Activated gamma-delta T cell treated with Interleukin-2 at 50 U/mL for 16 hours (primary cell): Measurements from ENCODE around the gene CHSY3.

ENCODE experiments used
- DNase-seq: peaks from one replicate; pipeline ENCODE4 v3.0.0-alpha.2; 2020

Gene CHSY3

GRCh38 chr5:130032807-130033206 is 128.5 kb downstream of the CHSY3 start:
- DNase-seq: no peak

GRCh38 chr5:130034566-130035210 is 130.4 kb downstream of the CHSY3 start:
- DNase-seq: no peak

- no peak for DNase-seq
Observed at GRCh38 chr5:130035388-130035787, 131.1 kb downstream of the CHSY3 start.

GRCh38 chr5:130037905-130038304 is 133.6 kb downstream of the CHSY3 start:
- no peak for DNase-seq

- no peak for DNase-seq
Observed at GRCh38 chr5:130043834-130044233, 139.6 kb downstream of the CHSY3 start.

- no peak for DNase-seq
Observed at GRCh38 chr5:130045334-130045733, 141.1 kb downstream of the CHSY3 start.

GRCh38 chr5:130050585-130050984 is 146.3 kb downstream of the CHSY3 start:
- no peak for DNase-seq

- DNase-seq: no peak
Observed at GRCh38 chr5:130052752-130053151, 148.5 kb downstream of the CHSY3 start.

GRCh38 chr5:130055572-130055971 is 151.3 kb downstream of the CHSY3 start:
- no peak for DNase-seq

GRCh38 chr5:130061746-130062145 is 157.5 kb downstream of the CHSY3 start:
- no peak for DNase-seq

- no peak for DNase-seq
Observed at GRCh38 chr5:130063603-130064002, 159.3 kb downstream of the CHSY3 start.

- no peak for DNase-seq
Observed at GRCh38 chr5:130064484-130064883, 160.2 kb downstream of the CHSY3 start.

GRCh38 chr5:130065617-130066016 is 161.4 kb downstream of the CHSY3 start:
- DNase-seq: no peak

GRCh38 chr5:130066644-130067043 is 162.4 kb downstream of the CHSY3 start:
- DNase-seq: no peak

GRCh38 chr5:130067364-130067763 is 163.1 kb downstream of the CHSY3 start:
- DNase-seq: no peak

GRCh38 chr5:130068101-130068500 is 163.8 kb downstream of the CHSY3 start:
- DNase-seq: no peak

GRCh38 chr5:130068988-130069387 is 164.7 kb downstream of the CHSY3 start:
- DNase-seq: no peak

GRCh38 chr5:130074820-130075219 is 170.6 kb downstream of the CHSY3 start:
- no peak for DNase-seq

- no peak for DNase-seq
Observed at GRCh38 chr5:130077007-130077406, 172.7 kb downstream of the CHSY3 start.

GRCh38 chr5:130078661-130079060 is 174.4 kb downstream of the CHSY3 start:
- DNase-seq: no peak

GRCh38 chr5:130090569-130091270 is 186.5 kb downstream of the CHSY3 start:
- DNase-seq: no peak

GRCh38 chr5:130092991-130093390 is 188.7 kb downstream of the CHSY3 start:
- no peak for DNase-seq

- no peak for DNase-seq
Observed at GRCh38 chr5:130096483-130096882, 192.2 kb downstream of the CHSY3 start.

- DNase-seq: no peak
Observed at GRCh38 chr5:130099008-130099407, 194.7 kb downstream of the CHSY3 start.

- no peak for DNase-seq
Observed at GRCh38 chr5:130102375-130102774, 198.1 kb downstream of the CHSY3 start.
